SJCRH30 (cell line): ENCODE results near the gene ADAMTS16. TPM values are rescaled to one million over a fixed set of nuclear protein-coding genes. Genes with fewer than 3 reads are reported as not detected.

Source experiments
- DNase-seq, 2 experiments: peaks; one replicate each; pipeline ENCODE4 v3.0.0-alpha.2; 2015 to 2020
- H3K27ac ChIP-seq: fragments of 250-450 bp; sonication (Bioruptor Pico); 2 replicates; pipeline ENCODE4 v1.5.1; 2020; ENCODE audit warnings: mild to moderate bottlenecking, moderate library complexity
- H3K27me3 ChIP-seq: fragments of 250-450 bp; sonication (Bioruptor Pico); 2 replicates; pipeline ENCODE4 v1.5.1; 2020; ENCODE audit warnings: mild to moderate bottlenecking, moderate library complexity
- H3K36me3 ChIP-seq: fragments of 250-450 bp; sonication (Bioruptor Pico); 2 replicates; pipeline ENCODE4 v1.5.1; 2020; ENCODE audit warnings: mild to moderate bottlenecking, moderate library complexity
- H3K4me1 ChIP-seq: fragments of 250-450 bp; sonication (Bioruptor Pico); 2 replicates; pipeline ENCODE4 v1.5.1; 2020; ENCODE audit warnings: mild to moderate bottlenecking, moderate library complexity
- H3K4me3 ChIP-seq: fragments of 250-450 bp; sonication (Bioruptor Pico); 2 replicates; pipeline ENCODE4 v1.5.1; 2020; ENCODE audit warnings: mild to moderate bottlenecking, moderate library complexity
- H3K9me3 ChIP-seq: fragments of 250-450 bp; sonication (Bioruptor Pico); replicated peaks from 2 replicates; pipeline ENCODE4 v1.5.1; 2020; ENCODE audit warnings: mild to moderate bottlenecking, moderate library complexity
- total RNA-seq: library from RNA; depleted of rRNA; stranded (reverse); fragments of >200 nt; shearing (Covaris generic); gene quantifications from 2 replicates; pipeline ENCODE4 v1.2.3, GENCODE V29; 2014

ADAMTS16 gene
- total RNA-seq, 1 experiment from 2014 or later, result 0.71 TPM

- Histone ChIP-seq H3K4me1 (no peaks in the 10 kb centered on the region), H3K27ac (no peak overlapping the region), H3K36me3 (no peaks in the 10 kb centered on the region), H3K9me3 (no peaks in the 10 kb centered on the region), H3K27me3 (no peaks in the 10 kb centered on the region), H3K4me3 (no peak overlapping the region)
- no peak for DNase-seq
Measured at GRCh38 chr5:5218396-5218795, 78.3 kb downstream of the ADAMTS16 start.

- H3K27ac ChIP-seq, result no peak overlapping the region
- H3K9me3 ChIP-seq, result no peaks in the 10 kb centered on the region
- H3K36me3 ChIP-seq, result no peaks in the 10 kb centered on the region
- H3K27me3 ChIP-seq, result no peaks in the 10 kb centered on the region
- no peak for DNase-seq
- H3K4me3 ChIP-seq, result no peak overlapping the region
- H3K4me1 ChIP-seq, result no peaks in the 10 kb centered on the region
Measured at GRCh38 chr5:5219541-5219940, 79.4 kb downstream of the ADAMTS16 start.

DNA sequence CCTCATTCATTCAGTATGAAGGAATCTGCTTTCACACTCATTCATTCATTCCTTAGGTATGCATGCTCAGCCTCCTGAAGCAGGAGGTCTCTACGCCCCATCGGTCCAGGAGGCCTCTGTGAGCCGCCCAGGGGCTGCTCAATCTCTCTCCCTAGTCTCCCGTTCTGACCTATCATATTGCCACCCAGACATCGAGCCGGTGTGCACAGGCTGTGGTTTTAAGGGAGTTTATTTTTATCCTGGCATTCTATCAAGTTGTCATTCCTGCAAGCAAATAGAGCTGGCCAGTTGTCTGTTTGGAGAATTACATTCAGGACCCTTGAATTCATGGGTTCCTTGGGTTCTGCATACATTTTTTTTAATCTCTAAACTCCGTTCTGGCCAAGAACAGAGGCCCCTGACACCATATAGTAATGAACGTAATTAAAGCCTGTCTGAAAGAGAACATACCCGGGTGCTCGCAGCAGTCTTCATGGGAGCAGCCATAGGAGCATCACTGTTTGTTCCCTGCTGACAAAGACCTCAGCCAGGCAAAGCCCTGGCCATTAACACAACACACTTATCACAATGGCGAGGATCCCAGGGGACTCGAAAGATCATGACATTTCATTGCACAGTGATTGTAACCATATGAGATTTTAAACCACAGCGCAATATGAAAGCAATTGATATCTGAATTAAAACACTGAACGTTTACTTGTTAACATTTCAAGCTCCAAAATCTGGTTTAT, 80.9 kb downstream of the ADAMTS16 start:
- Histone ChIP-seq H3K4me3 (no peak overlapping the region), H3K36me3 (no peaks in the 10 kb centered on the region), H3K4me1 (no peaks in the 10 kb centered on the region), H3K9me3 (no peaks in the 10 kb centered on the region), H3K27ac (no peak overlapping the region), H3K27me3 (no peaks in the 10 kb centered on the region)
- peak; percentile 5 to 7 for DNase-seq

- Histone ChIP-seq H3K27ac (no peak overlapping the region), H3K4me3 (no peak overlapping the region), H3K36me3 (no peaks in the 10 kb centered on the region), H3K27me3 (no peaks in the 10 kb centered on the region), H3K4me1 (no peaks in the 10 kb centered on the region), H3K9me3 (no peaks in the 10 kb centered on the region)
- DNase-seq, result no peak
Measured at GRCh38 chr5:5221724-5222123, 81.6 kb downstream of the ADAMTS16 start.

DNA sequence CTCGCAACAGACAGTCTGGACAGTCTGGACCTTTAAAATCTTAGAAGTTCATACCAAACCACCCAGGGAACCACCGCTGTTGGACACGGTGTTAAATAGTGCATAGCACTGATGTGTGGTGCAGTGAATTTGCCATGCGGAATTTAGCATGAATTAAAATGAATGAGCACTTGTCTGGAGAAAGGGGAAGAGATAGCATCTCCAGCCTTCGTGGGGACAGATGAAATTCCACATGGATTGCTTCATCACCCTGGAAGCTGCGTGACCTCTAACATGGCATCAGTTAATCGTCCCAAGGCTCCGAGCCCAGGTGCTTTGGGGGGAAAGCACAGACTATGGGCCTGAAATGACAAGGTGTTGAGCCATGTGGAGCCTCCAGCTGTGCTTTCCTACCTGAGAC, 91.4 kb downstream of the ADAMTS16 start:
- Histone ChIP-seq H3K4me3 (no peak overlapping the region), H3K27me3 (no peaks in the 10 kb centered on the region), H3K4me1 (no peaks in the 10 kb centered on the region), H3K9me3 (no peaks in the 10 kb centered on the region), H3K27ac (peak overlapping the region; percentile 24; the same call in 1 of the 2 replicates), H3K36me3 (no peaks in the 10 kb centered on the region)
- DNase-seq, result peak; percentile 6 to 7

DNA sequence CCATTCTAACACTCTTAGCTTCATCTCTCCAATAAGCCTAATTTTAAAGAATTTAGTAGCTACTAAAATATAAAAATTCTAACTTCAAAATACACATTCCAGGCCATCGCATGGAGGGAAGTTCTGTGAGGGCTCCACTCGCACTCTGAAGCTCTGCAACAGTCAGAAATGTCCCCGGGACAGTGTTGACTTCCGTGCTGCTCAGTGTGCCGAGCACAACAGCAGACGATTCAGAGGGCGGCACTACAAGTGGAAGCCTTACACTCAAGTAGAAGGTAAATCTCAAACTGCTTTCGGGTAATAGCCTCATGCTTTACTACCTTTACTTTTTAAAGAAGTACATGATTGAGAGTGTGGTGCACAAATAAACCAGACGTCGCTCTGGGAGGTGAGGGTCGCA, 94.8 kb downstream of the ADAMTS16 start:
- Histone ChIP-seq H3K27me3 (no peaks in the 10 kb centered on the region), H3K4me3 (no peak overlapping the region), H3K36me3 (no peaks in the 10 kb centered on the region), H3K4me1 (no peaks in the 10 kb centered on the region), H3K9me3 (no peaks in the 10 kb centered on the region), H3K27ac (no peak overlapping the region)
- no peak for DNase-seq

- no peaks in the 10 kb centered on the region for H3K36me3 ChIP-seq
Measured at GRCh38 chr5:5235685-5236084, 95.6 kb downstream of the ADAMTS16 start.

DNA sequence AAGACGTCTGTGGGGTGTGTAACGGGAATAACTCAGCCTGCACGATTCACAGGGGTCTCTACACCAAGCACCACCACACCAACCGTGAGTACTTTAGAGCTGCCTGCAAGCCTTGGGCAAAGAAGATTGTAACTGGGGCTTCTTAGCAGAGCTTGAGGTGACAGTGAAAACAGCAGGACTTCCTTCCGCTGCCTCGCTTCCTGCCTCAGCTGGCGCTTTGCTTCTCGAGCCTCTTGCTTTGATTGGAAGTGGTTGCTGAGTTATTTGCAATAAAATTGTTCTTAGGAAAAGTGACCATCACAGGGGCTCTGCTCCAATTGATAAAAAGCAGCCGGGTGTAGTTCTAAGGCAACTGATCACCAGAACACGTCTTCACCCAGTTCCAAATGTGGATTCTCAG, 99.1 kb downstream of the ADAMTS16 start:
- Histone ChIP-seq H3K27me3 (no peaks in the 10 kb centered on the region), H3K4me1 (no peaks in the 10 kb centered on the region), H3K36me3 (no peaks in the 10 kb centered on the region), H3K27ac (no peak overlapping the region), H3K9me3 (no peaks in the 10 kb centered on the region), H3K4me3 (no peak overlapping the region)
- DNase-seq, result no peak

More at GRCh38 chr5:5235685-5236084, 95.6 kb downstream of the ADAMTS16 start:
- no peak for DNase-seq
- H3K4me1 ChIP-seq, result no peaks in the 10 kb centered on the region
- H3K4me3 ChIP-seq, result no peak overlapping the region
- no peaks in the 10 kb centered on the region for H3K27me3 ChIP-seq
- no peaks in the 10 kb centered on the region for H3K9me3 ChIP-seq
- no peak overlapping the region for H3K27ac ChIP-seq

GRCh38 chr5:5240234-5240633, 100.1 kb downstream of the ADAMTS16 start:
- H3K36me3 ChIP-seq, result no peaks in the 10 kb centered on the region
- H3K9me3 ChIP-seq, result no peaks in the 10 kb centered on the region
- no peak for DNase-seq
- no peaks in the 10 kb centered on the region for H3K4me1 ChIP-seq
- H3K27me3 ChIP-seq, result no peaks in the 10 kb centered on the region
- H3K27ac ChIP-seq, result no peak overlapping the region
- no peak overlapping the region for H3K4me3 ChIP-seq

GRCh38 chr5:5242056-5242455, 101.9 kb downstream of the ADAMTS16 start:
- DNase-seq, result no peak
- Histone ChIP-seq H3K4me1 (no peaks in the 10 kb centered on the region), H3K27me3 (no peaks in the 10 kb centered on the region), H3K27ac (no peak overlapping the region), H3K36me3 (no peaks in the 10 kb centered on the region), H3K9me3 (no peaks in the 10 kb centered on the region), H3K4me3 (no peak overlapping the region)

DNA sequence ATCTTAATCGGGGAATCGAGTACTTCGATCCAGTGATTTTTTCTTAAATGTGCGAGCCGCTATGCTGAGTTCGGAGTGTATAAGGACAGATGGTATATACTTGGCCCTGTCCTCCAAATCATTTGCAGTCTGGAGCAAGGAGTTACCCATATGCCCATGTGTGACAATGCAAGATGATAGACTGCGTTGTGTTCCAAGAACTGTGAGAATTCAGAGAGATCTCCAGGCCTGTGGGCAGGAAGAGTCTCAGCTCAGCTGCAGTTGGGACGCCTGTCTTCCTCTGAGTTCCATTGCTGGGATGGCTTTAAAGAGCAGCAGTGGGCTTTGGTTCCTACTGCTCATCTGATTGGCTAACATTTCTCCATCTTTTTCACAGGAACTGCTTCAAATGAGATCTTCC, 106.6 kb downstream of the ADAMTS16 start:
- Histone ChIP-seq H3K9me3 (no peaks in the 10 kb centered on the region), H3K27ac (no peak overlapping the region), H3K4me3 (no peak overlapping the region), H3K27me3 (no peaks in the 10 kb centered on the region), H3K4me1 (no peaks in the 10 kb centered on the region), H3K36me3 (no peaks in the 10 kb centered on the region)
- DNase-seq, result no peak

- Histone ChIP-seq H3K27ac (no peak overlapping the region), H3K4me3 (no peak overlapping the region), H3K36me3 (no peaks in the 10 kb centered on the region), H3K9me3 (no peaks in the 10 kb centered on the region), H3K27me3 (no peaks in the 10 kb centered on the region), H3K4me1 (no peaks in the 10 kb centered on the region)
- no peak for DNase-seq
Measured at GRCh38 chr5:5250758-5251157, 110.6 kb downstream of the ADAMTS16 start.

GRCh38 chr5:5252106-5252505, 112.0 kb downstream of the ADAMTS16 start:
- Histone ChIP-seq H3K4me1 (no peaks in the 10 kb centered on the region), H3K27ac (no peak overlapping the region), H3K27me3 (no peaks in the 10 kb centered on the region), H3K36me3 (no peaks in the 10 kb centered on the region), H3K4me3 (no peak overlapping the region), H3K9me3 (no peaks in the 10 kb centered on the region)
- DNase-seq, result no peak

DNA sequence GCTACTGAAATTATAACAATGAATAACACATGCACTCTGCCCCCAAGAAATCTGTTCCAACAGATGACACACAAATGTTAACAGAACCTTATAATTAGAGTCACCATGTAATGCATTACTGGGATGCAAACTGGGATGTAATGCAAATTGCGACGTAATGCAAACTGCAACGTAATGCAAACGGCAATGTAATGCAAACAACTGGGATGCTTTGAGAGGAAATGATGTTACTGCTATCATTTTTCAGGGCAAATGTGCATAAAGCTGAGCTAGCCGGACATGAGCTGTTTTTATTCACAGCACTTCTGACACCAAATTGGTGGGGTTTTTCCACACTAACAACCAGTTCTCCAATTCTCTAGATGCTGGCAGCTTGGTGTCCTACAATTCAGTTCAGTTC, 117.2 kb downstream of the ADAMTS16 start:
- H3K9me3 ChIP-seq, result no peaks in the 10 kb centered on the region
- H3K36me3 ChIP-seq, result no peaks in the 10 kb centered on the region
- DNase-seq, result no peak
- no peaks in the 10 kb centered on the region for H3K27me3 ChIP-seq
- H3K4me3 ChIP-seq, result no peak overlapping the region
- H3K27ac ChIP-seq, result no peak overlapping the region
- H3K4me1 ChIP-seq, result no peaks in the 10 kb centered on the region

DNA sequence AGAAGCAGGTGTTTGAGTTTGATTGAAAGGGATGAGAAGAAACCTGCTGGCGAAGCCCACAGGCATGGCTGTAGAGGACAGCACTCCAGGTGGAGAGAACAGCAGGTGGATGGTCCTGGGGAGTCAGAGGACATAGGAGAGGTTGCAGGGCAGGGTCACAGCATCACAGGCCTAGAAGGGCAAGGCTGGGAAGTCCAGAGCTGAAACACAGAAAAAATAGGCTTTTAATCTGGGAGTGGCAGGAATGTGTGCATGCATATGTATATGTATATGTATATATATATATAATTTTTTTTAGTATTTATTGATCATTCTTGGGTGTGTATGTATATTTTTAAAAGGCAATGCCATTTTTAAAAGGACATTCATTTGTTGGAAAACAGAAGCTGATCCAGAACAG, 118.4 kb downstream of the ADAMTS16 start:
- DNase-seq, result no peak
- H3K27me3 ChIP-seq, result no peaks in the 10 kb centered on the region

GRCh38 chr5:5264727-5265126, 124.6 kb downstream of the ADAMTS16 start:
- no peak overlapping the region for H3K27ac ChIP-seq
- no peak for DNase-seq

More for the DNA sequence above, 118.4 kb downstream of the ADAMTS16 start:
- Histone ChIP-seq H3K4me1 (no peaks in the 10 kb centered on the region), H3K9me3 (no peaks in the 10 kb centered on the region), H3K36me3 (no peaks in the 10 kb centered on the region), H3K4me3 (no peak overlapping the region), H3K27ac (no peak overlapping the region)

More at GRCh38 chr5:5264727-5265126, 124.6 kb downstream of the ADAMTS16 start:
- H3K27me3 ChIP-seq, result no peaks in the 10 kb centered on the region
- H3K9me3 ChIP-seq, result no peaks in the 10 kb centered on the region
- H3K36me3 ChIP-seq, result no peaks in the 10 kb centered on the region
- no peaks in the 10 kb centered on the region for H3K4me1 ChIP-seq
- no peak overlapping the region for H3K4me3 ChIP-seq
